ENCODE data around the gene COMMD1. TPM values are rescaled to one million over a fixed set of nuclear protein-coding genes. Genes with fewer than 3 reads are reported as not detected.

The COMMD1 gene
- polyA plus RNA-seq, 1 of the 3 experiments (the other 2 are of a cell fraction), result 32.5 TPM

DNA sequence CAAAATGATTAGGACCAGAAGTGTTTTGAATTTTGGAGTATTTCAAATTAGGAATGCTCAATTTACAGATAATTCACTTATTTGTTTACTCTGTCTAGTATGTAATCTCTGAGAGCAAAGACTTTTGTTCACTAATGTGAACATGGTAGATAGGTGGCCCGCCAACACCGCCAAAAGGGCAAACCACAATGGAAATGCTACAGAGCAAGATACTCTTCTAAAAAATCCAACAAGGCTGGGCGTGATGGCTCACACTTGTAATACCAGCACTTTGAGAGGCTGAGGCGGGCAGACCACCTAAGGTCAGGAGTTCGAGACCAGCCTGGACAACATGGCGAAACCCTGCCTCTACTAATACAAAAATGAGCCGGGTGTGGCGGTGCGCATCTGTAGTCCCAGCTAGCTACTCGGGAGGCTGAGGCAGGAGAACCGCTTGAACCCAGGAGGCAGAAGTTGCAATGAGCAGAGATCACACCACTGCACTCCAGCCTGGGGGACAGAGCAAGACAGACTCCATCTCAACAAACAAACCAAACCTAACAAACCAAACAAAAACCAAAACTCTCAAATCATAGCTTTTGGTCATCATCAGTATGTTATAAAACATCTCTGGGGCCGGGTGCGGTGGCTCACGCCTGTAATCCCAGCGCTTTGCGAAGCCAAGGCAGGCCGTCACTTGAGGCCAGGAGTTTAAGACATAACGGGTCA is 19.4 kb upstream of the COMMD1 start (continued):
- TF ChIP-seq, protein P1, sequence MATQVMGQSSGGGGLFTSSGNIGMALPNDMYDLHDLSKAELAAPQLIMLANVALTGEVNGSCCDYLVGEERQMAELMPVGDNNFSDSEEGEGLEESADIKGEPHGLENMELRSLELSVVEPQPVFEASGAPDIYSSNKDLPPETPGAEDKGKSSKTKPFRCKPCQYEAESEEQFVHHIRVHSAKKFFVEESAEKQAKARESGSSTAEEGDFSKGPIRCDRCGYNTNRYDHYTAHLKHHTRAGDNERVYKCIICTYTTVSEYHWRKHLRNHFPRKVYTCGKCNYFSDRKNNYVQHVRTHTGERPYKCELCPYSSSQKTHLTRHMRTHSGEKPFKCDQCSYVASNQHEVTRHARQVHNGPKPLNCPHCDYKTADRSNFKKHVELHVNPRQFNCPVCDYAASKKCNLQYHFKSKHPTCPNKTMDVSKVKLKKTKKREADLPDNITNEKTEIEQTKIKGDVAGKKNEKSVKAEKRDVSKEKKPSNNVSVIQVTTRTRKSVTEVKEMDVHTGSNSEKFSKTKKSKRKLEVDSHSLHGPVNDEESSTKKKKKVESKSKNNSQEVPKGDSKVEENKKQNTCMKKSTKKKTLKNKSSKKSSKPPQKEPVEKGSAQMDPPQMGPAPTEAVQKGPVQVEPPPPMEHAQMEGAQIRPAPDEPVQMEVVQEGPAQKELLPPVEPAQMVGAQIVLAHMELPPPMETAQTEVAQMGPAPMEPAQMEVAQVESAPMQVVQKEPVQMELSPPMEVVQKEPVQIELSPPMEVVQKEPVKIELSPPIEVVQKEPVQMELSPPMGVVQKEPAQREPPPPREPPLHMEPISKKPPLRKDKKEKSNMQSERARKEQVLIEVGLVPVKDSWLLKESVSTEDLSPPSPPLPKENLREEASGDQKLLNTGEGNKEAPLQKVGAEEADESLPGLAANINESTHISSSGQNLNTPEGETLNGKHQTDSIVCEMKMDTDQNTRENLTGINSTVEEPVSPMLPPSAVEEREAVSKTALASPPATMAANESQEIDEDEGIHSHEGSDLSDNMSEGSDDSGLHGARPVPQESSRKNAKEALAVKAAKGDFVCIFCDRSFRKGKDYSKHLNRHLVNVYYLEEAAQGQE (IDR thresholded peaks at IDR 0.05; ENCODE audit: low read depth, low read length), result no peak
- no peak for TF ChIP-seq RCOR1 (IDR thresholded peaks at IDR 0.05; ENCODE audit: low read length)
- no peak for TF ChIP-seq FOSL2 (IDR thresholded peaks at IDR 0.05; ENCODE audit: borderline replicate concordance, low read depth)
- TF ChIP-seq, protein P2, sequence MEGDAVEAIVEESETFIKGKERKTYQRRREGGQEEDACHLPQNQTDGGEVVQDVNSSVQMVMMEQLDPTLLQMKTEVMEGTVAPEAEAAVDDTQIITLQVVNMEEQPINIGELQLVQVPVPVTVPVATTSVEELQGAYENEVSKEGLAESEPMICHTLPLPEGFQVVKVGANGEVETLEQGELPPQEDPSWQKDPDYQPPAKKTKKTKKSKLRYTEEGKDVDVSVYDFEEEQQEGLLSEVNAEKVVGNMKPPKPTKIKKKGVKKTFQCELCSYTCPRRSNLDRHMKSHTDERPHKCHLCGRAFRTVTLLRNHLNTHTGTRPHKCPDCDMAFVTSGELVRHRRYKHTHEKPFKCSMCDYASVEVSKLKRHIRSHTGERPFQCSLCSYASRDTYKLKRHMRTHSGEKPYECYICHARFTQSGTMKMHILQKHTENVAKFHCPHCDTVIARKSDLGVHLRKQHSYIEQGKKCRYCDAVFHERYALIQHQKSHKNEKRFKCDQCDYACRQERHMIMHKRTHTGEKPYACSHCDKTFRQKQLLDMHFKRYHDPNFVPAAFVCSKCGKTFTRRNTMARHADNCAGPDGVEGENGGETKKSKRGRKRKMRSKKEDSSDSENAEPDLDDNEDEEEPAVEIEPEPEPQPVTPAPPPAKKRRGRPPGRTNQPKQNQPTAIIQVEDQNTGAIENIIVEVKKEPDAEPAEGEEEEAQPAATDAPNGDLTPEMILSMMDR (IDR thresholded peaks at IDR 0.05), result no peak

DNA sequence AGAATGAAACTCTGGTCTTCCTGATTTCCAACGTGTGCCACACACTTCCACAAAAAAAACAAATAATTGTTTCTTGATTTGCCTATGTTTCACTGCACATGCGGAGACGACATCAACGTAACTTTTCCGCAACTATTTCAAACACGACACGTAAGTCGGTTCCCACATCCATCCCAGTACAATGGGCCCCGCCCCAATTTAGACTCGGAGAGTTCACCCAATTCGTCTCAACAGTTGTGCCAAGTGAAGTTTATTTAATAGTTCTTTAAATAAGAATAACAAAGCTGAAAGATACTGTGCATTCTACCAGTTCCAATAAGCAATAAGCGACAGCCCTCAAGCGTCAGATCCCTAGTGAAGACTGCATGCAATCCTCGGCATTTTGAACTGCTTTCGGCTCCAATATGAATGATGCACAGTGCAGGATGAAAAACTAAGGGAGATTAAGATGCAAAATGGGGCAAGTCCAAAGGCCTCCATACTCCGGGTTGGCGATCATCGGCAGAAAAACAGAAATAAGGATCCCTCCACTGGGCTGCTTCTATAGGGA is 17.7 kb upstream of the COMMD1 start:
- Histone ChIP-seq H3K36me3 (replicated peaks in 1 of 2; ENCODE audit: control insufficient read depth in 1 of 2, insufficient read depth in 2 of 2, low read length in 1 of 2) (peaks cover 19 to 37% of the 10 kb centered on the region in 2 experiments), H3F3A (replicated peaks; ENCODE audit: insufficient read depth) (peaks cover 6% of the 10 kb centered on the region), H3K79me2 (ENCODE audit: insufficient read depth) (peaks cover 57% of the 10 kb centered on the region), H3K9me3 (no peaks in the 10 kb centered on the region), H3K4me1 (ENCODE audit: control insufficient read depth in 1 of 2, insufficient read depth in 2 of 2, low read depth in 1 of 2, low read length in 1 of 2) (peaks cover 4 to 5% of the 10 kb centered on the region in 2 experiments; a peak in 1 of 4 replicates), H3K27ac (ENCODE audit: low read depth in 2 of 2, low read length in 1 of 2) (peak overlapping the region; percentile 88 to 90), H2AFZ (ENCODE audit: low read depth) (peak overlapping the region; percentile 87; the same call in 1 of the 2 replicates), H3K27me3 (ENCODE audit: insufficient read depth) (no peaks in the 10 kb centered on the region), H3K4me2 (peak overlapping the region; percentile 82), H3K4me3 (ENCODE audit: low read depth in 2 of 2, low read length in 1 of 2) (peak overlapping the region; percentile 72 to 98), H3K9me2 (no peaks in the 10 kb centered on the region), H3K9ac (peak overlapping the region; percentile 97), H4K20me1 (ENCODE audit: insufficient read depth) (peaks cover 39% of the 10 kb centered on the region)
- ChIA-PET POLR2A (interaction anchor here (1.8 kb wide), 1 partner anchor 34 kb away, joined by 5 read pairs; the partner anchor contains the start of gene FAM161A), CTCF (no interaction called here)
- under 1% methylated on average over 18 of the region's 18 CpGs for WGBS (ENCODE audit: low lambda C conversion rate)
- TF ChIP-seq TCF12 (IDR thresholded peaks at IDR 0.05), result no peak
- TF ChIP-seq, protein P3, sequence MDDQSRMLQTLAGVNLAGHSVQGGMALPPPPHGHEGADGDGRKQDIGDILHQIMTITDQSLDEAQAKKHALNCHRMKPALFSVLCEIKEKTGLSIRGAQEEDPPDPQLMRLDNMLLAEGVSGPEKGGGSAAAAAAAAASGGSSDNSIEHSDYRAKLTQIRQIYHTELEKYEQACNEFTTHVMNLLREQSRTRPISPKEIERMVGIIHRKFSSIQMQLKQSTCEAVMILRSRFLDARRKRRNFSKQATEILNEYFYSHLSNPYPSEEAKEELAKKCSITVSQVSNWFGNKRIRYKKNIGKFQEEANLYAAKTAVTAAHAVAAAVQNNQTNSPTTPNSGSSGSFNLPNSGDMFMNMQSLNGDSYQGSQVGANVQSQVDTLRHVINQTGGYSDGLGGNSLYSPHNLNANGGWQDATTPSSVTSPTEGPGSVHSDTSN (IDR thresholded peaks at IDR 0.05), result no peak
- TF ChIP-seq, protein P2 (IDR thresholded peaks at IDR 0.05), result no peak
- TF ChIP-seq RFX5 (IDR thresholded peaks at IDR 0.05; ENCODE audit: low read length), result no peak
- no peak for TF ChIP-seq TAF1 (IDR thresholded peaks at IDR 0.05; ENCODE audit: borderline replicate concordance, low read depth, low read length)
- TF ChIP-seq NFIC (IDR thresholded peaks at IDR 0.05; ENCODE audit: borderline replicate concordance), result no peak
- TF ChIP-seq ELF1 (IDR thresholded peaks at IDR 0.05), result no peak
- TF ChIP-seq FOXJ3 (CRISPR knock-in tag; IDR thresholded peaks at IDR 0.05), result no peak
- TF ChIP-seq, protein P4, sequence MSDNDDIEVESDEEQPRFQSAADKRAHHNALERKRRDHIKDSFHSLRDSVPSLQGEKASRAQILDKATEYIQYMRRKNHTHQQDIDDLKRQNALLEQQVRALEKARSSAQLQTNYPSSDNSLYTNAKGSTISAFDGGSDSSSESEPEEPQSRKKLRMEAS (IDR thresholded peaks at IDR 0.05; ENCODE audit: low read depth), result no peak
- peak; percentile 36 for DNase-seq
